Measurements from ENCODE around the gene CMTM5.

GRCh38 chr14:23373041-23373440, 3.8 kb upstream of the CMTM5 start:
- TF ChIP-seq CTCF (optimal IDR thresholded peaks at IDR 0.05 in 1 of 3, IDR thresholded peaks at IDR 0.05 in 1 of 3, conservative IDR thresholded peaks at IDR 0.05 in 1 of 3; ENCODE audit: extremely low read depth in 1 of 3, insufficient read depth in 2 of 3, low read length in 3 of 3) (no peak), EZH2 (IDR thresholded peaks at IDR 0.05; ENCODE audit: low read length) (no peak)

All from keratinocyte (primary cell).